GM19043 (cell line): Measurements from ENCODE around the gene TANGO2.

ENCODE experiments used
- ATAC-seq: cut with Tn5 transposase; IDR thresholded peaks from one replicate; pipeline ENCODE4 v1.9.1; 2021; ENCODE audit warnings: low read depth; ENCODE audit not compliant: unreplicated experiment

The TANGO2 gene, protein sequence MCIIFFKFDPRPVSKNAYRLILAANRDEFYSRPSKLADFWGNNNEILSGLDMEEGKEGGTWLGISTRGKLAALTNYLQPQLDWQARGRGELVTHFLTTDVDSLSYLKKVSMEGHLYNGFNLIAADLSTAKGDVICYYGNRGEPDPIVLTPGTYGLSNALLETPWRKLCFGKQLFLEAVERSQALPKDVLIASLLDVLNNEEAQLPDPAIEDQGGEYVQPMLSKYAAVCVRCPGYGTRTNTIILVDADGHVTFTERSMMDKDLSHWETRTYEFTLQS

DNA sequence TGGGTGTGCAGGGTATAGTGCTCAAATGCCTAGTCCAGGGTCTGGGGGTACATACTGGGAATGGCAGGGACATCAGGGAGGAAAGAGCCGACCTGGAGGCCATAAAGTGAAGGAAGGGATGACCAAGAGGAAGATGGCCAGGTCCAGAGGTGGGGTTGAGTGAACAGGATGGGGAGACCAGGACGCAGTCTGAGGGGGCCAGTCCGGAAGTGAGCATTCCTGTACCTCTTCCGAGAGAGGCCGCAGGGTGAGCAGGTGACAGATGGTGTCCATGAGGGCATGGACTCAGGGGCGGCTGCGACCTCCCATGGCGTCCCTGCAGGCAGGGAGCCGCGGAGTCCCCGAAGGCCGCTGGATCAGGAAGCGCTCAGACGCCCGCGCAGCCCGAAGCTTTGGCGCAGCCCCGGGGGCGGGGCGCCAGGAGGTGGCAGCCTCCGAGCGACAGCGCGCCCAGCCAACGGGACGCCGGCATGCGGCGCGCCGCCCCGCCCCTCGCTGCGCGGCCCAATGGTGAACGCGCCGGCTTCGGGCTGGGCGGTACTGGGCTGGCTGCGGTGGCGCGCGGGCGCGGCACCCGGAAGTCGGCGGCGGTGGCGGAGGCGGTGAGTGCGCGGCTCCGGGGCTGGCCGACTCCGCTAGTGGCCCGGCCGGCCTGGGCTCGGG, at the start of gene TANGO2:
Gene TANGO2, plus strand, starts transcription at position 578 of the 663 bp plus-strand sequence. CDS start 15,689 bp downstream, outside the sequence.
- ATAC-seq = peak; percentile 84

DNA sequence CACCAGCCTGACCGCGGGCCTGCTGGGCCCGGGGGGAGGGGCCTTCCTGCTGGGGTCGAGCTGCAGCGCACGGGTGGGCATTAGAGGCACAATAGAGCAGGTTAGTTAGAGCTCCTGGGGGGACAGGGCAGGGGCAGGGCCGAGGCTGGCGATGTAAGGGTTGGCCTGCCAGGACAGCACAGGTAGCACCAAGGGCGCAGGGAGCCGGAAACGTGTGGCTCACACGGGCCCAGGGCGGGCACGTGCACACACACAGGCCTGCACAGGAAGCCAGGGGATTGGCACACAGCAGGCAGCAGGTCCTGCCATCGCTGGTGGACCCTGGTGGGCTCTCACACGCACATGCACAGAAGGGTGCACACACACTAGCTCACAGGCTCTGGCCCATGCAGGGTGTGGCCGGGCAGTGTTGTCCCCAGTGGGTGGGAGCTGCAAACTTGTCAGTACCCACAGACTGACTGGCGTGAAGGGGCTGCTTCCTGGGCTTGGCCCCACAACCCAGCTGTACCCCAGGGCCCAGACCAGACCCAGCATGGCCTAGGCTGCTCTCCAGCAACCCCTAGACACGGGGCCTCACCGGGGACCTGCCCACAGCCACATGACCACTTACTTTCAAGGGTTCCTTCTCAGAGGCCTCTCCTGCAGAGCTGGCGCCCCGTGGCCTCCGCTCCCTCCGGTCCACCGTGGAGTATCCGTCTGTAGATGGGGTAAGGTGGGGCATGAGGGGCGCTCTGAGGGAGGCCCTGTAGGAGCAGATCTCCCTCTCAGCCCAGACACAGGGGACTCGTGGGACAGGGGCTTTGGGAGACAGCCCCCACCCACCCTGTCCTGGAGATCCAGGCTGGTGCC, 49.4 kb upstream of the TANGO2 start:
- ATAC-seq = no peak

DNA sequence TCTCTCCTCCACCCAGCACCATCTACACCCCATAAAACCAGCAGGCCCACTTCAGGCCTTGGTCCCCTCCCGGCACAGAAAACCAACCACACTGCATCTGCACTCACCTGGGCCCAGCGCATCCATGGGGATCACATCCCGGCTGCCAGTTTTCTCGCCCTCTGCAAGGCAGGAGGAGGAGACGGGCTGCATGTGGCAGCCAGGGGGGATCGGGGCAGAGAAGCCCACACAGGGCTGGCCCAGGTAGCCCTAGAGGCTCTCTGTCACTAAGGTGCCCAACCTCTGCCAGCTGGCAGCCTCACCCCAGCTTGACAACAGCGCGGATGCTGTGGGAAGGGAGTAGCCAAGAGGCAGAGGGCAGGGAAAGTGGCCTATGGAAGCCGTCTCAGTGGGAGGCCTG, 48.7 kb upstream of the TANGO2 start:
- ATAC-seq = no peak

DNA sequence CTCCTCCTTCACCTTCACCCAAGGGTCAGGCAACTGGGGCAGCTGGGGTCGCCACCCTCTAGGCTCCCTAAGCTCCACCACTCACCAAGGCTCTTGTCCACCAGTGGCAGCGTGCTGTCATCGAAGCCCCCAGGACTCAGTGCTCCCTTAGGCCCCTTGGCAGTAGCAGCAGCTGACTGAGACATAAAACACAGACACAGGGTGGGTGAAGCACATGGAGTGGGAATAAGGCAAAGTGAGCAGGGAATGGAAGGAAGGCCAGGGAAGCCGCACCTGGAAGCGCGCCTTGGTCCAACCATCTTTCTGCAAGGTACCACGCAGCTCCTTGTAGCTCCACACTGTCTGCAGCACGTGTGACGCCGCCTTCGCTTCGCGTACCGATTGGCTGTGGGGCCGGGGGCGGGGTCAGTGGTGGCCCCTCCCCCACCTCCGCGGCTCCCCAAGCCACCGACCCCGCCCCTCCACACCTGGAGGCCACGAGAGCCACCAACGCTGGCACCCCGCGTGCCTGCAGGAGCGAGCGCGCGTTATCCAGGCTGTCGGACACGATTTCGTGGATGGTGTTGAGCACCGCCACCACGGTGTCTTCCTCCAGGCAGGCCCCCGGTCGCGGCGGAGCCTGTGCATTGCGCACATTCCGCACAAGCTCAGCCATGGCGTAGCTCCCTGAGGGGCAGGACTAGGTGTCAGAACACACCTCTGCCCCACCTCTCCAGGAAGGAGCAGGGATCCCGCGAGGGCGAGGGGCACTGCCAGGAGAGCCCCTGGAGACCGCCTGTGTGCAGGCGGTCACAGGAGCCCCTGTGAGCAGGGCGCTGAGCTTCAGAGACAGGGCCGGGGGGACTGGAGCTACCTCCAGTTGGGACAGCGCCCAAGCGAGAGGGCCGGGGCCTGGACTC, 48.0 kb upstream of the TANGO2 start:
- ATAC-seq = no peak

DNA sequence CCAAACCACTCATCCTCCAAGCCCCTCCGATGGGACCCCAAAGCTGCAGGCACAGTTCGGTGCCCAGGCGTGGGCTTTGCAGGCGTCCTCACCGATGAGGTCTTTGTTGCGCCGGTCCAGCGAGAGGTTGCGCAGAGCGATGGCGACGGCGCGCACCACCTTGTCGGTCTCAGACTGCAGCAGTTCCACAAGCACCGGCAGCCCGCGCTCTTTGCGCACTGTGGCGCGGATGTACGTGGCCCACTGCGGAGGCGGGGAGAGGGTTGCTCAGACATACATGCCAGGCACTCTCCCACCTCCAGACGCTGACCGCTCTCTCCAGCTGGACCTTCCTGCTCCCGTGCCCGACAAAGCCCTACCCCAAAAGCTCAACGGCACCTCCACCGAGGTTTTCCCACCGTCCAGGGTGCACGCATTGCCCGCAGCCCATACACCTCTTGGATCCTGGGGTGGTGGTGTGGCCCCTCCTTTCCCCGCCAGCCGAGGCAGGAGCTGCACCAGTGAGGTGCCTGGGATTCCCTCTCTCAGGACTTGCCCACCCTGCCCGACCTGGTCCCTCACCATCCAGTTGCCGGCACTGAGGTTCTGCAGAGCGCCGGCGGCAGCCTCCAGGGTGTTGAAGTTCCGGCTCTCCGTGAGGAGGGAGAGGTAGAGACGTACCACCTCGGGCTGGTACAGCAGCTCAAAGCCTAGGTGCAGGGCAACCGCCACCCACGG, 47.2 kb upstream of the TANGO2 start:
- no peak for ATAC-seq

DNA sequence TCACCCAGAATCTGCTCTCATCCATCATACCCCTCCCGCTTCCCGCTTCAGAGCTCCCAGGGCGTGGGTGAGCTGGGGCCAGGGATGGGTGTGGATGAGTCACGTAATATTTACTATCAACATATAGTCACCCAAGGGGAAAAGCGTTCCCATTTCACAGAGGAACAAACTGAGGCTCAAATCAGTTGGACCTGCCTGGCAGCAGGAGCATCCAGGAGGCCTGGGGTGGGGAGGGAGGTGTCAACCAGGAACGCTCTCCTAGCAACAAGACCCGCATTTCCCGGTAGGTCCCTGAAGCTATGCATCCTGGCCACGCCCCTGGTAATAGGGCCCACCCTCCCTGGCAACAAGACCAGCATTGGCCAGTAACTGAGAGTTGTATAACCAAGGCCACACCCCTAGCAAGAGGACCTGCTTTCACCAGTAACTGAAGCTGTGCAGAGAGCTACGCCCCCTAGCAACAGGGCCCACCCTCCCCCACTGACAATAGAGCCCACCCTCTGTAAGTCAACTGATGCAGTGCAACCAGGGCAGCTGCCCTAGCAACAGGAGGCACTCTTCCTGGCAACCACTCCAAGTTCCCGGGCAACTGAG, 46.5 kb upstream of the TANGO2 start:
- no peak for ATAC-seq

DNA sequence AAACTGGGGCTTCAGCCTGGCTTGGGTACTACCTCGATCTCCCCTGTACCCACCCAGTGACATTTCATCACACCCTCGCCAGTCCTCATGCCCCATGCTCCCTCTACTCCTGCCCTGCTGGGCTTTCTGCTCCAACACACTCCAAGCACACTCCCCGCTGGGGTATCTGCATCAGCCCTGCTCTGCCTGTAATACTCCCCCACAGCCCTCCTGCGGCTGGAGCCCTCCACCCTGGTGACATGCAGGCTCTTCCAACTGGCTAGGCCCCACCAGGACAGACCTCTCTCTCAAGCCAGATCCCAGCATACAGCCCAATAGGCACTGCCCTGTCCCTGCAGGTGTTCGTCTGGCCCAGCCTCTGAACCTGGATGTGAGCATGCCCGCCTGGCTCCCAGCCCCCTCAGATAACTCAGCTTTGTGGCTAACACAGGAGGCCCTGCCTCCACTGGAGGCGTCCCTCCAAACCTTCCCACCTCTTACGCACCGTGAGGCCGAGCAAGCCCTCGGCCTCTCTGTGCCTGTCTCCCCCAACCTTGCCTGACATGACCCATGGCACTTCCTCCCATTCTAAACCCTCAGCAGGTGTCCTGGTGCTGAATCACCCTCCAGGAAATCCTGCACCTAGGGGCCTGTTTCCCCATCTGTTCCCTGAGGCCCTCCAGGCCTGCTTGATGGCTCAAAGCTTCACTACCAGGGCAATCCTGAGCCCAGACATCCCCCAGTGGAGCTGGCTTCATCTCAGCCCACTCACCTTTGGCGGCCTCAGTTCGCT, 45.8 kb upstream of the TANGO2 start:
- ATAC-seq = no peak

DNA sequence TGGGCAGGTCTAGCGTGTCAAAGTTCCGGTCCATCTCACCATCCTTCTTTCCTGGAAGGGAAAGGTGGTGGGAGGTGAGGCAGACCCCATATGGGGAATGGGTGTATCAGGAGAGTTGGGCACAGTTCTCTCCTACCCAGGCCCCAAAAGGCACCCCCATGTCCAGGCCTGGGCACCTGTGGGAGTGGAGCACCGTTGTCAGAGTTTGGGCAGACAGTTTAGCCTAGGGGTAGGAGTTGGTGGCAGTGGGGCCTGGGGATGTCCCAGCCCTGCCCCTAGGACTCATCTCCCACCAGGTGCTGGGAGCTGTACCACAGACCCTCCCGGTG, 45.2 kb upstream of the TANGO2 start:
- no peak for ATAC-seq

DNA sequence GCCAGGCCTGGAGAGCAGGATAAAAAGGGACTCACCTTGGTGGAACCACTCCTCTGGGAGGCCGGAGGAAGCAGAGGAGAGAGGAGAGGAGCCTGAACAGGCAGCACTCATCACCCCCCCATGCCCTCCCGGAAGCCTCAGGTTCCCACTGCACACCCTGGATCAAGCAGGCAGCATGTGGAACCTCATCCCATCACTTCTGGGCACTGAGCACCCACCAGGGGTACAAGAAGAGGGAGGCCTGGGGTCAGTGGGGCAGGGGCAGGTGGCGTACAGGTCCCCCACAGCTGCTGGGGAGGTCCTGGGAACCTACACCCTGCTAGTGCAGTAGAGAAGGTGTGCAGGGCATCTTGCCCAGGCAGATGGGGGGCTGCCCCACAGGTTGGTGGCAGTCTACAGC, 44.2 kb upstream of the TANGO2 start:
- ATAC-seq = no peak

DNA sequence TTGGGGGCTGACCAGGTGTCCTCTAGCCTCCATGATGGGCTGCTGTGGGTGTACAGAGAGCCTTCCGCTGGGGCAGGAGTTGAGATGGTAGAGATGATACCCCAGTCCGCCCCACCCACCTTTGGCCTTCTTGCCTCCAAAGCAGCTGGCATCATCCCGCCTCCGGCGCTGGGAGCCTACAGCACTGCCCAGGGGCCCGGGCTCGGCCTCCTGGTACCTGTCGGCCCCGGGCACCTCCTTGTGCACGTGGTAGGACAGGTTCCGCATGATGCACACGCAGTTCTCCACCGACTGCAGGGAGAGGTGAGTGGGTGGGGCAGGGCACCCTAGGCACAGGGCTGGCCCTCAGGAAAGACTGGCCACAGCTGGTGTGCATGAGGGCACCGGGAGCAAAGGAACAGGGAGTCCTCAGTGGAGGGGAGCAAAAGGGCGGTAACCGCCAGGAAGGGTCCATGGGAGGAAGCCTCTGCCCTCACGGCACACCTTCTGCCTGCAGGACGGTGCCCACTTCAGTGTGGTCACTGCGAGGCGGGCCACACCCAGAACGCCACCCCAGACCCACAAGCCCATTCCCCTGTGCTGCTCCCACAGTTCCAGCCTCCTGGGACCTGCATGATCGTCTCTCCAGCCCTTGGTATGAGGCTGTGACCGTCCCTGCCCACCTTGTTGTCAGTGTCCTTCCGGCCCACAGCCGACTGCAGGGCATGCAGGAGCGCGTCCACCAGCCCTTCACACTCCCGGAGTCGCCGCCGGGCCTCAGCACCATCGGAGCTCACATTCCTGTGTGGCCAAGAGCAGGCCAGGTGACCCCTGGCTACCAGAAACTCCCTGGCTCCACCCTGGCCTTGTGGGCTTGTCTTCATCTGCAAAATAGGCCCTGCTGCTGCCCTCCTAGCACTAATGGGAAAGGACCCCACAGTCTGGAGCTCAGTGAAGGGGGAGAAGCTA, 43.3 kb upstream of the TANGO2 start:
- no peak for ATAC-seq

DNA sequence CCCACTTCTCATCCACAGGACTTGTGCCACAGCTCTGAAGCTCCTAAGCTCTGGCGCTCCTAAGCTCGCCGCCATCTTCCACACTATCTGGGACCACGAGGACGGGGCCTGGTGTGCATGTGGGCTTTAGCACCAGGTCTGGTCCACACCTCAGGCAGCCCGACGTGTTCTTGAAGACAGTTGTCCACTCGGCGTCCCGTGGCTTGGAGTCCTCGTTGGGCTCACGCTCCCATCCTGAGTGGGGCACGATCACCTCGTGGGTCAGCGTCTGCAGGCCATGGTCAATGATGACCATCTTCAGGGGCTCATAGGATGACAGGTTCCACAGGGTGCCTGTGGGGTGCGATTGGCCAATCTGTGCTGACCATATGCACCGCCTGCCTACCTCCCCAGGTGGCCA, 42.2 kb upstream of the TANGO2 start:
- no peak for ATAC-seq

DNA sequence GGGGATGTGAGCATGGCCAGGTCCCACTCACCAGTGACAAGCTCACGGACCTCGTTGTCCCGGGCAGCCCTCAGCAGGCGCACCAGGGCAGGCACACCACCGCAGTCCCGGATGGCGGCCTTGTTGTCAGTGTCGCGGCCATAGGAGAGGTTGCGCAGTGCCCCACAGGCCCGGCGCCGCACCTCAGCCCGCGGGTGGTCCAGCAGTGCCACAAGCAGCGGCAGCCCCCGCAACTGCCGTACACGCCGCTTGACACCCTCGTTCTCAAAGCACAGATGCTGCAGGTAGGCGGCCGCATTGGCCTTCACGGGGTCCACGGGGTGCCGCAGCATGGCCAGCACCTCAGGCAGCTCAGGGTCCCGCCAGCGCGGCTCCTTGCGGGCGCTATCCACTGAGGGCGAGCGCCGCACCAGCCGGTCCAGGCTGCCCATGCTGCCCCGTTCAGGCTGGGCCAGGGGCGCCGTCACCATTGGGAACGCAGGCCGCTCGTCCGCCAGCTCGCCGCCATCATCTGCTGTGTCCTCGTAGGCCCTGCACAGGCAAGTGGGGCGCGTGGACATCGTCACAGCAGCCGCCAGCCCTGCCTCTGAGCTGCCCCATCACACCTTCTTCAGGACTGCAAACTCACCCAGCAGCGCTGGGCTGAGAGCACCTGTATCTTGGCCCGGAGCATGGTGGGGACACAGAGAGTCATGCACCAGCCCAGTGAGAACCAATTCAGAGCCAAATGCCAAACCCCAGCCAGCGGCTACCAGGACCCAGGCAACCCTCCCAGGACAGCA, 41.0 kb upstream of the TANGO2 start:
- ATAC-seq = no peak

DNA sequence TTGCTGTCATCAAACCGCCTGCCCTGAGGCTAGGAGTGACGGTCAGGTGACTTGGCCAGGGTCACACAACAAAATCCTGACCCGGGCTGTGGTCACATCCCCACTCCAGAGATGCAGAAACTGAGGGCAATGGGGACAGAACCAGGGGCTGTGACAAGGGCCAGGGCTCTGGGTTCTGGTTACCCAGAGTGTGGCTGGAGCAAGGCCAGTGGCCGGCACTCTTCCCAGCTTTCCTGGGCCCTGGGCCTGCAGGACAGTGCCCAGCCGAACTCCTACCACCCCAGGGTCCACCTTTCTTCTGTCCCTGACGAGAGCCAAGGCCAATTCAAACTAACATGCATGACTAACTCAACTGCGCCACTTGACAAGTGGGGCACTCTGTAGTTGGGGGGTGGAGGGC, 40.1 kb upstream of the TANGO2 start:
- ATAC-seq = no peak

DNA sequence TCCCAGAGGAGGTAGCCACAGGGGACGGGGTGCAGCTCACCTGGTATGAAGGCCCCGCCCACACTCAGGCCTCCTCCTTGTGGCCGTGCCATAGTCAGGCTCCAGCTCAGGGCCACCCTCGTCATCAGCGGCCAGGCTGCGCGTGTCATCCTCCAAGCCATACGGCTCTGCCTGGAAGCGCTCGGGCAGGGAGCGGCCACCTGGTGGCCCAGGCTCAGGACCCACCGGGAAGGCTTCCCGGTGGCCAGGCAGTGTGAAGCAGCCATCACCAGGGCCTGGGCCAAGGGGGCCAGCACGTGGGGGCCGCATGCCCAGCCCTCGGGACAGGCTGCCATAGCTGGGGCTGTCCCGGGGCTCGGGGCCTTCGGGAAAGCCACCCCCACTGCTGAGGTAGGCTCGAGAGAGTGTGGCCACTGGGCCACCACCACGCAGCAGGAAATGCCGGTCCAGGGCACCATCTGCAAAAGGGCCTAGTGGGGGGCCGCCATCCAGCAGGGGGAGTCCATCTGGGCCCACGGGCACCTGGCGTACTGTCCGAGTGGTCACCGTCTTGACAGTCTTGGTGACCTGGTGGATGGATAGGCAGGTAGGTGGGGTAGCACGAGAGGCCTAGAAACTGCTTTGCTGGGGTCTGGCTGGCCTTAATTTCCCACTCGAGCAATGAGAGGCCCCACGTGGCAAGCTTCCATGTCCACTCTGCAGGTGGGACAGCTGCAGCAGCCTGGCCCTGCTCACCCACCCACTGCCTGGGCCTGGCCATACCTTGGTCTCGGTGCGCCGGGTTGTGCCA, 39.5 kb upstream of the TANGO2 start:
- no peak for ATAC-seq

DNA sequence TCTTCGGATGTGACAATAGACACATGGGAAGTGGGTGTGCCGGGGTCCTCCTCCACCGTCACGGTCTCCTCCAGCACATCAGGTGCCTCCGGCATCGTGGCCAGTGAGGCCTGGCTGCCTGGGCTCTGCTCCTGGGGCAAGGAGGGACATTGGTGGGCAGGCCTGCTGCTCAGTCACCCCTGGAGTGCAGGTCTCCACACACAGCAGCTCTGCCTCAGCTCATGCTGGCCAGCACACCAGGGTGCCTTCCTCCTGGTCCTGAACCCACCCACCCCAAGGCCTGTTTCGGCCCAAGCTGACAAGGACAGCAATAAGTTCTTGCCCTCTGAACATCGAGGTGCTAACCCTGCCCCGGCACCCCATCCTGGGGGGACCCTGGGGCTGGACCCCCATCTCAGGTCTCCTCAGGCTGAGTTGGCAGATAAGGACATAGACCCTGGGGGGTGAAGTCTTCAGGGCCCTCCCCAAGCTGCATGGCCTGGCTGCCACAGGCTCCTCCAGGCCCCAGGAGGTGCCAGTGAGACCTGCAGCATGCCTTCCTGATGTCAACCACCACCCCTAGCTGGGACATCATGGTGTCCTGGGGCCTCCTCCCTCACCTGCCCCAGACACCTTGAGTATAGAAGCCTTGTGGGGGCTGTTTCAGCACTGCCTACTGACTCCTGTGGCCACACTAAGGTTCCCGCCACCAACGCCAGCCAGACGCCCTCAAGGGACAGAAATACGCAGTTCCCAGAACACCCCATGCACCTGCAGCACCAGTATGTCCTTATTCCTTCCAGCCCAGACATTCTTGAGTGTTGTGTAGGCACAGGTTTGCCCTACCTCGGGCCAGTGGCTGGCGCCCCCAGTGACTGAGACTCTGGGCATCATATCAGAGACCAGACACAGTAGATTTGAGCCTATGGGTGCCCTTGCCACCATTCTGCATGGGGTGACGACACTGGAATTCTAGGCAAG, 38.7 kb upstream of the TANGO2 start:
- no peak for ATAC-seq
